ENCODE data around the gene CD300LG.
A peak's percentile ranks its signal among the peaks of the same experiment; 100 is the strongest.
"Not testable (repeated sequence)": the region's sequence is repeated elsewhere in the genome, so short reads cannot be mapped to it uniquely, and the experiment has no call there.

CD300LG gene

GRCh38 chr17:43855061-43855460 lies 8.1 kb downstream of the CD300LG start:
- no peak for DNase-seq (ENCODE audit: low read depth)

GRCh38 chr17:43856141-43856540 lies 9.2 kb downstream of the CD300LG start:
- DNase-seq (ENCODE audit: low read depth) = no peak

GRCh38 chr17:43857141-43857540 lies 10.2 kb downstream of the CD300LG start:
- DNase-seq (ENCODE audit: low read depth) = no peak

- DNase-seq (ENCODE audit: low read depth) = no peak
Observed at GRCh38 chr17:43857957-43858600, 11.1 kb downstream of the CD300LG start.

- DNase-seq (ENCODE audit: low read depth) = peak; percentile 10
Observed at GRCh38 chr17:43860077-43860725, 13.2 kb downstream of the CD300LG start.

- DNase-seq (ENCODE audit: low read depth) = no peak
Observed at GRCh38 chr17:43860927-43861622, 14.1 kb downstream of the CD300LG start.

GRCh38 chr17:43861960-43862359 lies 15.0 kb downstream of the CD300LG start:
- no peak for DNase-seq (ENCODE audit: low read depth)

- peak; percentile 36 for DNase-seq (ENCODE audit: low read depth)
Observed at GRCh38 chr17:43864161-43864984, 17.4 kb downstream of the CD300LG start.

- DNase-seq (ENCODE audit: low read depth) = no peak
Observed at GRCh38 chr17:43868226-43868994, 21.4 kb downstream of the CD300LG start.

- DNase-seq (ENCODE audit: low read depth) = not testable (repeated sequence)
Observed at GRCh38 chr17:43869031-43869430, 22.1 kb downstream of the CD300LG start.

GRCh38 chr17:43871946-43872690 lies 25.1 kb downstream of the CD300LG start:
- peak; percentile 7 for DNase-seq (ENCODE audit: low read depth)

GRCh38 chr17:43873091-43873490 lies 26.1 kb downstream of the CD300LG start:
- no peak for DNase-seq (ENCODE audit: low read depth)

- DNase-seq (ENCODE audit: low read depth) = no peak
Observed at GRCh38 chr17:43873815-43874214, 26.8 kb downstream of the CD300LG start.

- no peak for DNase-seq (ENCODE audit: low read depth)
Observed at GRCh38 chr17:43874293-43874692, 27.3 kb downstream of the CD300LG start.

GRCh38 chr17:43875476-43876147 lies 28.6 kb downstream of the CD300LG start:
- no peak for DNase-seq (ENCODE audit: low read depth)

GRCh38 chr17:43877031-43877430 lies 30.1 kb downstream of the CD300LG start:
- DNase-seq (ENCODE audit: low read depth) = no peak

GRCh38 chr17:43877451-43878155 lies 30.6 kb downstream of the CD300LG start:
- no peak for DNase-seq (ENCODE audit: low read depth)

- DNase-seq (ENCODE audit: low read depth) = peak; percentile 92
Observed at GRCh38 chr17:43878260-43879175, 31.5 kb downstream of the CD300LG start.

Measured in EH (cell line).